ENCODE measurements around the gene ALDH4A1. TPM values are rescaled to one million over a fixed set of nuclear protein-coding genes. Genes with fewer than 3 reads are reported as not detected.

The ALDH4A1 gene
- total and polyA plus RNA-seq, 2 of the 4 experiments (the other 2 are of a cell fraction), result 8.6 to 21.1 TPM

- Histone ChIP-seq H4K91ac (ENCODE audit: insufficient read depth, low read depth, low read length) (no peak overlapping the region), H4K20me1 (ENCODE audit: insufficient read depth, low read length) (no peaks in the 10 kb centered on the region), H2AK9ac (replicated peaks; ENCODE audit: low read depth, low read length, poor library complexity) (no peak overlapping the region), H2BK20ac (ENCODE audit: low read depth, low read length) (no peak overlapping the region), H2AFZ (replicated peaks; ENCODE audit: low read length, poor library complexity) (no peak overlapping the region), H3K23ac (ENCODE audit: low read depth, low read length) (no peak overlapping the region), H2BK5ac (ENCODE audit: low read depth, low read length, poor library complexity, severe bottlenecking) (no peak overlapping the region), H2BK15ac (ENCODE audit: low read depth, low read length) (no peak overlapping the region), H3K4me2 (ENCODE audit: low read depth, low read length) (no peak overlapping the region), H3K56ac (ENCODE audit: extremely low read depth, insufficient read depth, low read length) (no peak overlapping the region), H4K8ac (ENCODE audit: low read depth in 2 of 2, low read length in 2 of 2) (no peak overlapping the region), H3K27ac (ENCODE audit: insufficient read depth, low read length) (no peak overlapping the region), H3K36me3 (ENCODE audit: control insufficient read depth, insufficient read depth, low read length) (peaks cover 2% of the 10 kb centered on the region), H2BK120ac (ENCODE audit: low read depth, low read length) (no peak overlapping the region), H3K27me3 (ENCODE audit: control insufficient read depth, insufficient read depth, low read length) (peaks cover 8% of the 10 kb centered on the region; the same call in 1 of the 2 replicates), H3K18ac (ENCODE audit: low read depth, low read length) (no peak overlapping the region), H3K4ac (ENCODE audit: low read depth, low read length) (no peak overlapping the region), H3K4me1 (ENCODE audit: control insufficient read depth, insufficient read depth, low read length) (no peaks in the 10 kb centered on the region), H4K5ac (ENCODE audit: low read depth, low read length) (no peak overlapping the region), H3K9ac (ENCODE audit: low read depth, low read length) (no peak overlapping the region), H3K9me1 (ENCODE audit: insufficient read depth, low read length) (no peaks in the 10 kb centered on the region), H2AK5ac (ENCODE audit: low read depth, low read length) (no peak overlapping the region), H3K79me1 (ENCODE audit: low read depth in 1 of 2, low read length in 2 of 2) (no peaks in the 10 kb centered on the region), H3K9me3 (ENCODE audit: control insufficient read depth, insufficient read depth, low read length) (no peaks in the 10 kb centered on the region), H3K14ac (replicated peaks; ENCODE audit: low read depth, low read length) (no peak overlapping the region), H3K4me3 (ENCODE audit: insufficient read depth, low read depth, low read length) (no peak overlapping the region)
- dilution Hi-C loops (cut with HindIII; ENCODE audit: low sequenced_read_pairs, unreplicated experiment), result no loop called here
- no peak for DNase-seq
- POLR2A ChIA-PET (ENCODE audit: unreplicated experiment), result no interaction called here
- ATAC-seq (ENCODE audit: low read depth), result no peak
- TF ChIP-seq MAZ (IDR thresholded peaks at IDR 0.05; ENCODE audit: borderline replicate concordance, low read depth, low read length), result no peak
- no peak for TF ChIP-seq FOS (IDR thresholded peaks at IDR 0.05; ENCODE audit: low read depth, low read length)
- TF ChIP-seq RFX5 (IDR thresholded peaks at IDR 0.05; ENCODE audit: low read depth, low read length), result no peak
- no peak for TF ChIP-seq POLR2A (IDR thresholded peaks at IDR 0.05; ENCODE audit: low read depth, low read length)
- TF ChIP-seq ELK1 (IDR thresholded peaks at IDR 0.05; ENCODE audit: borderline replicate concordance, low read depth, low read length), result no peak
- no peak for TF ChIP-seq USF2 (IDR thresholded peaks at IDR 0.05; ENCODE audit: low read depth, low read length)
- BruUV-seq (replicated peaks), result no TSS peak
- WGBS, 2 experiments (ENCODE audit: extremely low coverage in 2 of 2, insufficient read length in 1 of 2), result 69% methylated on average over 3 of the region's 7 CpGs; no CpG with 5 or more reads in 1 of the 2 experiments
- CTCF ChIA-PET, result no interaction called here
- in situ Hi-C loops (cut with MboI; ENCODE audit: low sequenced_read_pairs), result loop anchor here (10.0 kb wide), 1 partner anchor 277 kb away; no protein-coding TSS in a partner anchor
- intact Hi-C loops (cut with micrococcal nuclease), result no loop called here
Measured at GRCh38 chr1:18871401-18872070, 30.8 kb downstream of the ALDH4A1 start.
